HG02981 (cell line): ENCODE data around the gene GPD1.
"Not testable (repeated sequence)": the region's sequence is repeated elsewhere in the genome, so short reads cannot be mapped to it uniquely, and the experiment has no call there.

Source experiments
- ATAC-seq: cut with Tn5 transposase; IDR thresholded peaks from one replicate; pipeline ENCODE4 v1.9.1; 2021; ENCODE audit warnings: mild to moderate bottlenecking, moderate library complexity; ENCODE audit not compliant: unreplicated experiment

The GPD1 gene

DNA sequence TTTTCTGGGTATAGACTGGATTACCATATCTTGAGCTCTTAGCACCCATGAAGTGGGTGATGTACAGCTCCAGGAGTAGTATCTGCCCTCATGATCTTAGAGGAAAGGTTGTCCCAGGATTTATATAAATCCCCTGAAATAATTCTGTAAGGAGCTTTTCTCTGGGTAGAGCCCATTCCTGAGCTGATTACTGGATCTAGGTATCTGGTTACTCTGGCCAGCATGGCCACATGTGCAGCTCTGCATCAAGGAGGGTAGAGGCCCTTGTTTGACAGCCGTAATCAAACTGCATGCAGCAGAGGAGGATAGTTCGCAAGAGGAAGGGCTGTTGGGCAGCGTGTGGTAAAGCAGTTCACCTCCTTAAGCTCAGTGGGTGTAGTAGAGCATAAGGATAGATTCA, 16.7 kb downstream of the GPD1 start:
- ATAC-seq: no peak

GRCh38 chr12:50120953-50121352, 17.1 kb downstream of the GPD1 start:
- ATAC-seq: no peak

- ATAC-seq: no peak
These were observed 17.8 kb downstream of the GPD1 start for GRCh38 chr12:50121641-50122040.

DNA sequence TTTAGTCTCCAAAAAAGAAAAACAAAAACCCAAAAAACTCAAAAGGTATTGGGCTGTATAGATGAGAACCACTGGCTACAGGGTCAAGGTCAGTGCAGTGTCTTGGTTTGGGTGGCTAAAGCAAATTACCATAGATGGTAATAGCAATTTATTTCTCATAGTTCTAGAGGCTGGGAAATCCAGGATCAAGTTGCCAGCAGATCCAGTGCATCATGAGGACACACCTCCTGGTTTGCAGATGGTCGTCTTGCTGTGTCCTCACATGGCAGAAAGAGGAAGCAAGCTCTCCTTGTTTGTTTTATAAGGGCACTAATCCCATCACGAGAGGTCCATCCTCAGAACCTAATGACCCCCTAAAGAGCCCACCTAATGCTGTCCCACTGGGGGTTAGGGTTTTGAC, 19.4 kb downstream of the GPD1 start:
- ATAC-seq: no peak

- no peak for ATAC-seq
These were observed 23.7 kb downstream of the GPD1 start for GRCh38 chr12:50127546-50127945.

DNA sequence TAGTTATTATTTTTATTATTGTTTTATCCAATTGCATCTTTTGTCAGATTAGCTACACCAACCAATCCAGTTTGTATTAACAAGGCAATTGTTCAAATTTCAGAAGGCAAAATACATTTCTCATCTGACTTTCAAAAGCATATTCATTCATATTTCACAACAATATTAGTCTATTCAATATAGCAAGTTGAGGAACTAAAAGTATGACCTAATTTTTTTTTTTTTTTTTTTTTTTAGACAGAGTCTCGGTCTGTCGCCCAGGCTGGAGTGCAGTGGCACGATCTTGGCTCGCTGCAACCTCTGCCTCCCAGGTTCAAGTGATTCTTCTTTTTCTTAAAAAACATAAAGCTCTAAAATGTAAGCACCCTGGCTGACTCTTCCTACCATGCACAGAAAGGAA, 25.5 kb downstream of the GPD1 start:
- no peak for ATAC-seq

GRCh38 chr12:50132505-50133135, 28.8 kb downstream of the GPD1 start:
- no peak for ATAC-seq

- no peak for ATAC-seq
These were observed 39.2 kb downstream of the GPD1 start for GRCh38 chr12:50142993-50143392.

- ATAC-seq: no peak
These were observed 41.6 kb downstream of the GPD1 start for GRCh38 chr12:50145439-50145838.

GRCh38 chr12:50147281-50147680, 43.5 kb downstream of the GPD1 start:
- no peak for ATAC-seq

DNA sequence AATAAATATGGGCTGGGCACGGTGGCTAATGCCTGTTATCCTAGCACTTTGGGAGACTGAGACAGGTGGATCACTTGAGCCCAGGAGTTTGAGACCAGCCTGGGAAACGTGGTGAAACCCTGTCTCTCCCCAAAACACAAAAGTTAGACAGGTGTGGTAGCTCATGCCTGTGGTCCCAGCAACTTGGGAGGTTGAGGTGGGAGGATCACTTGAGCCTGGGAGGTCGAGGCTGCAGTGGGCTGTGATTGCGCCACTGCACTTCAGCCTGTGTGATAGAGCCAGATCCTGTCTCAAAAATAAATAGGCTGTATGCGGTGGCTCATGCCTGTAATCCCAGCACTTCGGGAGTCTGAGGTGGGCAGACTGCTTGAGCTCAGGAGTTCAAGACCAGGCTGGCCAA, 44.2 kb downstream of the GPD1 start:
- not testable (repeated sequence) for ATAC-seq

DNA sequence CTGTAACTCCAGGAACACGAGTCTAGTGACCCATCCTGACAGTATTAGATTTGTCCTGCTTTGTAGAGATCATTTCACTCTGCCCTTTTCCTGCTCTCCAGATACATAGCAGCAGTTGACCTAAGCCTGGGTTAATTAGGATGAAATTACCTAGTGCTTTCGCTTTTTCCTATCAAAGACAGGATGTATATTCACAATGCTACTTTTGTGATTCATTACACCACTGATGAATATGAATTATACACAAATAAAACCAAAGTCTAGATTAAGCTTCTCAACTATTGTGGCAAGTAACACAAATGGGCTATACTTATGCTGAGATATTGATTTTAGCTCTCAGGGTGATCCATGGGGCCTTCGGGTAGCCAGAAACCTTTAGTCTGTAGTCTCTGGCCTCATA, 45.5 kb downstream of the GPD1 start:
- ATAC-seq: no peak

DNA sequence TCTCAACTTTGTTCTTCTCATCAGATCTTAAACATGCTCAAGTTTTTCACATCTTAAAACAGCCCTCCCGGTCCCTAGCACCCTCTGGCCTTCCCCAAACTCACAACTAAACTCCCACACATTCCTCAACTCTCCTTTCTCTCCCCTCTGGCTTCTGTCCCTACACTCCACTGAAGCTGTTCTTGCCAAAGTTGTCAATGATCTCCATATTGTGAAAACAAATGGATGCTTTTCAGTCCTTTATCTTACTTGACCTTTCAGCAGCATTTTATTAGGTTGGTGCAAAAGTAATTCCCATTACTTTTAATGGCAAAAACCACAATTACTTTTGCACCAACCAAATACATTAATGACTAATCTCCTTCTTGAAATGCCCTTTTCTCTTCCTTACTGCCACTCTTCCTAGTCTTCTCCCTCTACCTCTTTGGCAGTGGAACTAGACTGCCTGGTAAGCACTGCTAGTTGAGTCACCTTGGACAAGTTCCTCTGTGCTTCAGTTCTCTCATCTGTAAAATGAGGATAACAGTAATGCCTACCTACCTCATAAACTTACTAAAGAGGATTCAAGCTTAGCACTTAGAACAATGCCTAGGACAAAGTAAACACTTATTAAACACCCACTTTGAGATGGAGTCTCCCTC, 47.4 kb downstream of the GPD1 start:
- no peak for ATAC-seq

- not testable (repeated sequence) for ATAC-seq
These were observed 51.1 kb downstream of the GPD1 start for GRCh38 chr12:50154947-50155346.

DNA sequence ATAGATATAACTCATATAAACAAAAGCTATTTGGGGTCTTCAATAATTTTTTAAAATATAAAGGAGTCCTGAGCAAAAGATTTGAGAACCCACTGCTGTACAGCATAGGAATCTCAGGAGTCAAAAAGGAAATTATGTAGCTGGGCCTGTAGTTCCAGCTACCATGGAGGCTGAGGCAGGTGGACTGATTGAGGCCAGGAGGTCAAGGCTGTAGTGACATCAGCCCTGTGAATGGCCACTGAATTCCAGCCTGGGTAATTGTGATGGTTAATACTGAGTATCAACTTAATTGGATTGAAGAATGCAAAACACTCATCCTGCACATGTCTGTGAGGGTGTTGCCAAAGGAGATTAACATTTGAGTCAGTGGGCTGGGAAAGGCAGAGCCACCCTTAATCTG, 52.8 kb downstream of the GPD1 start:
- no peak for ATAC-seq

DNA sequence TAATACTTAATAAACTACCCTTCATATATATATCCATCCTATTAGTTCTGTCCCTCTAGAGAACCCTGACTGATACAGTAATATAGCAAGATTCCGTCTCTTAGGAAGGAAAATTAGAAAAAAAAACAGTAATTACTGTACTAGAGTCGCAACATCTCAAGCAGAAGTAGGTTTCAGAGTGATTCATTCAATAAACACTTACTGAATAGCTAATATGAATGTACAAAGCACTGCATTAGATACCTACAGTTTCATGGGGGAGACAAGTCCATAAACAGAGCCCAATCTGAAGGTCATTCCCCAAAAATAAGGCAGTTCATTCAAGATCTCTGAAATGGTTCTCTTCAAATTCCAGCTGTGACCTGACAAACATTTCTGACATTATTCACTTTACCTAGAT, 53.5 kb downstream of the GPD1 start:
- no peak for ATAC-seq

- no peak for ATAC-seq
These were observed 56.8 kb downstream of the GPD1 start for GRCh38 chr12:50160643-50161042.
